HG03066 (cell line): ENCODE data around the gene POLE3.
"Not testable (repeated sequence)": the region's sequence is repeated elsewhere in the genome, so short reads cannot be mapped to it uniquely, and the experiment has no call there.

Source experiments
- ATAC-seq: cut with Tn5 transposase; IDR thresholded peaks from one replicate; pipeline ENCODE4 v1.9.1; 2021; ENCODE audit warnings: low read depth; ENCODE audit not compliant: unreplicated experiment

Gene POLE3

DNA sequence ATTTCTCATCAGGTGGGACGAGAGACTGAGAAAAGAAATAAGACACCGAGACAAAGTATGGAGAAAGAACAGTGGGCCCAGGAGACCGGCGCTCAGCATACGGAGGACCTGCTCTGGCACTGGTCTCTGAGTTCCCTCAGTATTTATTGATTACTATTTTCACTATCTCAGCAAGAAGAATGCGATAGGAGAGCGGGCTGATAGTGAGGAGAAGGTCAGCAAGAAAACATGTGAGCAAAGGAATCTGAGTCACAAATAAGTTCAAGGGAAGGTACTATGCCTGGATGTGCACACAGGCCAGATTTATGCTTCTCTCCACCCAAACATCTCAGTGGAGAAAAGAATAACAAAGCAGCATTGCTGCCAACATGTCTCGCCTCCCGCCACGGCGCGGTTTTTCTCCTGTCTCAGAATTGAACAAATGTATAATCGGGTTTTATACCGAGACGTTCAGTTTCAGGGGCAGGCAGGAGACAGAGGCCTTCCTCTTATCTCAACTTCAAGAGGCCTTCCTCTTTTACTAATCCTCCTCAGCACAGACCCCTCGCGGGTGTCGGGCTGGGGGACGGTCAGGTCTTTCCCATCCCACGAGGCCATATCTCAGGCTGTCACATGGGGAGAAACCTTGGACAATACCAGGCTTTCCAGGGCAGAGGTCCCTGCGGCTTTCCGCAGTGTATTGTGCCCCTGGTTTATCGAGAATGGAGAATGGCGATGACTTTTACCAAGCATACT lies 31.2 kb downstream of the POLE3 start:
- not testable (repeated sequence) for ATAC-seq

DNA sequence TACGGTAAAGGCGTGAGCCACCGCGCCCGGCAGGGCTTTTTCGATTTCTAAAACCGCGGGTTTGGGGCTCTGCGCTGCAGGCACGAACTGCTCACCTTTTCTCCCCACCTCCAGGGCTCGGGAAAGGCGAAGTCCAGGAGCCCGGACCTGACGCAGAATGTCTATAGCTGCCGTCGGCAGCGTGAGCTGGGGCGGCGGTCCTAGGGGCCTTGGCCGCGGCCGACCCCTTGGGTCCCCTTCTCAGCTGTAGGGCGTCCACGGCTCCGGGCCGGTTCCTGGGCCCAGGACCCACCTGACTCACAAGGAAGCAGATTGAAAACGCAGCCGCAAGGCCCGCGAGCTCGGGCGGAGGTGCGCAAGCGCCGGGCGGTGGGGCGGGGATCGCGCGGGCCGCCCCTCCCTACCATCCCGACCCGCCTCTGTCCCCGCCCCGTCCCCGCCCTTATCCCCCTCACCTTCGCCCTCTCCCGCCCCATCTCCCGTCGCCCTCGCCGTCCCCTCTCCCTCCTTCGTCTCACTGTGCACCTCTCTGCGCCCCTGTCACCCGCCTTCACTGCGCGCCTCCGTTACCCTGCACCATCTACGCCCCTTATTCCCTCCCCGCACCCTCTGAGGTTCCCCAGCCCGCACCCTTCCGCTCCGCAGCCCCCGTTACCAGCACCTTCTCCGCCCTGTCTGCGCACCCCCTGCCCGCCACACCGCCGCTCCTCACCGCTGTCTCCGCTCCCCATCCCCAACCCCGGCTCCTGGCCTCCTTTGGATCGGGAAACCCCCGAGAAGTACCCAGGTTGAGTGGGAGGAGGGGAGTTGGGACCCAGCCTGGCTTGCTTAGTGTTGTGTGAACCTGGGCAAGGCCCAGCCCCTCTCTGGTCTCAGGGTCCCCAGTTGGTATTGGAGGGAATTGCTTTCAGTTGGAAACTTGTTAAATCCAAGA lies 33.6 kb downstream of the POLE3 start, which contains the start of gene HDHD3:
TSS of gene HDHD3 (minus strand) at position 353 of the 934 bp plus-strand sequence. CDS start 2,632 bp downstream, outside the sequence.
- peak; percentile 75 for ATAC-seq

DNA sequence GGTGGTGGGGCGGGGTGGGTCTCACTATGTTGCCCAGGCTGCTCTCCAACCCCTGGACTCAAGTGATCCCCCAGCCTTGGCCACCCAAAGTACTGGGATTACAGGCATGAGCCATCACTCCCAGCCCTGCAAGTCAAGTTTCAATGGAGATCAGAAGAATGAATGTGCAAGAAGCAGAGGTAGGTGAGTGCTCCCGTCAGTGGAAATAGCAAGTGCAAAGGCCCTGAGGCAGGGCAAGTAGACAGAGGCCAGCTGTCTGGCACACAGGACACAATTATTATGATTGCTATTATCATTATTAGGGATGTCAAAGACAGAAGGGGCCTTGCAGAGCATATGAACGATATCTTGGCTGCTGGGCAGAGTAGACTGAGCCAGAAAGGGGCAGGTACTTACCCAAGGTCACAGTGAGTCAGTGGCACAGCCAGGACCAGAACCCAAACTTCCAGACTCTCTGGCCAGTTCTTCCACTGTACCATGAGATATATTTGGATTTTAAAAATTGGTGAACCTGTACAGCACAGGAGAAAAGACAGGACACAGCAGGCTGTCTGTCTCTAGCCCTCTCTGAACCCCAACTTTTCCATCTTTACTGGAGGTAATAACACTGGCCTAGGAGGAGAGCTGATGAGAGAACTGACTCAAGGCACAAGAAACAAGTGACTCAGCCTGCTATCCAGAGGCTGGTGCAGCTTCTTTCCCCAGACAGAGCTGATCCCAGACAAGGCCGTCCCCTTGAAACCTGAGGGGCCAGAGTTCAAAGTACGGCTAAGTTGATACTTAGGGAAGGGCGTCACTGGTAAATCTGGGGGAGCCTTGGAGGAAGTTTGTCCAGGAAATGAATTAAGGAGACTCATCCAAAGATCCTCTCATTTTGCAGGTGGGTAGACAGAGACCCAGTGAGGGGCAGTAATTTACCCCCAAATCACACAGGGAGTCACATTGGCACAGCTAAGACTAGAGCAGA lies 35.1 kb downstream of the POLE3 start:
- ATAC-seq: no peak

DNA sequence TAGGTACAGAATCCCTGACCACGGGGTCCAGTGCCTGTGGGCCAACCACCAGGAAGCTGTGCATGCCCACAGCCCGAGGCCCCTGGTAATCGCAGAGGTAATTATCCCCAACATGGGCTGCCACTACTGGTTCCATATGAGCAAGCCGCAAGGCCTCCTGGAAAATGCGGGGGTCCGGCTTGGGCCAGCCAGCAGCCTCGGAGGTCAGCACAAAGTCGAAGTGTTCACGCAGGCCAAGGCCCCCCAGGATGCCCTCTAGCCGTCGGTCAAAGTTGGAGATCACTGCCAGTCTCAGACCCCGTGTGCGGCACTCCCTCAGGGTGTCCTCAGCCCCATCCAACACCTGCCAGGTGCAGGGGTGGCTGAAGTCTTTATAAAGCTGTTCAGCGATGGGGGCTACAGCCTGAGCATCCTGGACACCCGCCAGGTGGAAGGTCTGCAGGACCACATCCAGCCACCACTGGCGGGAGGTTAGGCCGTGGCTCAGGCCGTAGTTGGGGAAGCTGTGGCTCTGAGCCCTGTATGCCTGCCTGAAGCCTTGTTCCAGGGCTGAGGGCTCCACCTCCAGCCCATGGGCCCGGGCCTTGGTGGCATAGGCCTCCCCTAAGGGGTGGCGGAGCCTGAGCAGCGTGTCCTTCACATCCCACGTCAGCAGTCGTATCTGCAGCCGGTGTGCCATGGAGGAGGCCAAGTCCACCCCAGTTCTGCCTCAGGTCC lies 36.6 kb downstream of the POLE3 start:
- ATAC-seq: no peak

DNA sequence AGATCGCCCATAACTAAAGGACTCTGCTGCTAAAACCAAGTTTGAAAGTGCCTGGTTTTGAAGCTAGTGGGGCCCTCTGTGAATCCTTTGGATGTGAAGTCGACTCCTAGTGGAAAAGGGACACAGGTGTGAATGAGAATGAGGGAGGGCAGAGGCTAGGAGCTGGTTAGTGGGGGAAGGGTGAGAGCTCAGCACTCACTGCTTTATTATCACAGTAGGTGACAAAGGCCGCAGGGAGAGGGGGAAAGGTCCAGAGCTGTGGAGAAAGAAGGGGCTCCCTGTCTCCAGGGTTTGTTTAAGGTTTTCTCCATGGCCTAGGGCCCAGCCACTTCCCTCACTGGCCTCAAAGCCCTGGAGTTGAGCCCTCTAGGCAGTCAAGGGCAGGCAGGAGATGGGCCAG lies 37.2 kb downstream of the POLE3 start:
- no peak for ATAC-seq

DNA sequence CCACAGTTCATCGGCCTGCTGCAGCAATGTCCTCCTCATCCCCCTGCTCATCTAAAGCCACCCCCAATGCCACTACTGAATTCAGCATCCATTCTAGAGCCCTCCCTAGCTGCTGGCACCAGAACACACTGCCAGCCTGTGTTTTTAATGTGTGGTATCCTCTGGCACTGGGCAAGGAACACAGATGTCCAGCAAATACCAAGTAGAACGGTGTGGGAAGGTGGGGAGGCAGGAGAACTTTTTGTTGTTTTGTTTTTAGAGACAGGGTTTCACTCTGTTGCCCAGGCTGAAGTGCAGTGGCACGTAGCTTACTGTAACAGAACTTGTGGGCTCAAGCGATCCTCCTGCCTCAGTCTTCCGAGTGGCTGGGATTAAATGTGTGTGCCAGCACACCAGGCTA lies 38.4 kb downstream of the POLE3 start:
- no peak for ATAC-seq

DNA sequence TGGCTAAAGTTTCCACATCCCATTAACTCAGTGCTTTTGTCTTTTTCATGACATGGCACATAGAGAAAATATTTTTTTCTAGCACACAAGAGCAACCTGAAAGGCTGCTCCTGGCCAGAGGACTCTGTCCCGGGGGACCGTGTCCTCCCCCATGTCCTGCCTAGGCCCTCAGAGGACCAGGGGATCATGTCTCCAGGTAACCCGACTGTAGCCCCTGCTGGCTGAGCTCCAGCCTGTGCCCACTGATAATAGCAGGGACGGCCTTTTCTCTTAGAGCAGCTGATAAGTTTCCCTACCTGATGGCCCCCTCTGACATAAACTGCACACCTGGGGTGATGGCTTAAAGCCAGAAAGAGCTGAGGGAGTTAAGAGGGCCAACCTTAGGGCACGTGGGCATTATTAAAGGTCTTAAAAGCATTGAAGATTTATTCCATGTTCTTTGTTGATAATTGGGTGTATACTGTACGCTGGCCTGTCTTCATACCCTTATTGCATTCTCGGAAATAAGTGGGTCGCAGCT lies 39.6 kb downstream of the POLE3 start:
- ATAC-seq: no peak

DNA sequence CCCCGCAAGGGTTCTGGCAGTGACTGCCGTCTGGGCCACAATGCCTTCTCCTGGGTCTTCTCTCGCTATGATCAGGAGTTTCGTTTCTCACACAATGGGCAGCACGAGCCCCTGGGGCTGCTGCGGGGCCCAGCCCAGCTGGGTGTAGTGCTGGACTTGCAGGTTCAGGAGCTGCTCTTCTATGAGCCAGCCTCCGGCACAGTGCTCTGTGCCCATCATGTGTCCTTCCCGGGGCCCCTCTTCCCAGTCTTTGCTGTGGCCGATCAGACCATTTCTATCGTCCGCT lies 40.7 kb downstream of the POLE3 start:
- ATAC-seq: no peak

DNA sequence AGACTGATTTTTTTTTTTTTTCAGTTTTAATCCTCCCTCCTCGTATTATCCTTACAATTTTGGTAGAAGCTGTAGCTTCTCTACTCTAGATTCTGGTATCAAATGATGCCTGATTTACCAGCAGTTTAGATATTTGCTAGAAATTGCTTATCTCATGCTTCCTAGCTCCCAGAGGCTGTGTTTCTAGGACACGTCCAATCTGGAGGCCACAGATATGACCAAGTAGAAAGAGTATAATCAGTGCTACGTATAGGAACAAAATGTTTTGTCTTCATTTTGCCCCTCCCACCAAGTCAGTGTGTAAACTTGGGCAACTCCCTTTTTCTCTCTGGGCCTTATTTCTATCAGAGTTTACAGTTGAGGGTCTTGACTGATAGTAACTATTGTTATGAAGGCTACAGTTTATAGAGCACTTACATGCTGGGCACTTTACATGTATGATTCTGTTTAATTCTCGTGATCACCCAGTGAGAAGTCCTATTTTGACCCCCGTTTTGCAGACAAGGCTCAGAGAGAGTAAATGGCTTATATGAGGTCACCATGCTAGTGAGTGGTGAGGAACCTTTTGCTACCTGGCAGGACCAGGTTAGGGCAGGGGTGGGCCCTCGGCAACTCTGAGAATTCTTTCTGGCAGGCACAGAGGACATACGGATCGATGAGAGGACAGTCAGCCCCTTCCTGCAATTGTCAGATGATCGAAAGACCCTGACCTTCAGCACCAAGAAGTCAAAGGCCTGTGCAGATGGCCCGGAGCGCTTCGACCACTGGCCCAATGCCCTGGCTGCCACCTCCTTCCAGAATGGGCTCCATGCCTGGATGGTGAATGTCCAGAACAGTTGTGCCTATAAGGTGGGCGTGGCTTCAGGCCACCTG lies 41.3 kb downstream of the POLE3 start:
- no peak for ATAC-seq

DNA sequence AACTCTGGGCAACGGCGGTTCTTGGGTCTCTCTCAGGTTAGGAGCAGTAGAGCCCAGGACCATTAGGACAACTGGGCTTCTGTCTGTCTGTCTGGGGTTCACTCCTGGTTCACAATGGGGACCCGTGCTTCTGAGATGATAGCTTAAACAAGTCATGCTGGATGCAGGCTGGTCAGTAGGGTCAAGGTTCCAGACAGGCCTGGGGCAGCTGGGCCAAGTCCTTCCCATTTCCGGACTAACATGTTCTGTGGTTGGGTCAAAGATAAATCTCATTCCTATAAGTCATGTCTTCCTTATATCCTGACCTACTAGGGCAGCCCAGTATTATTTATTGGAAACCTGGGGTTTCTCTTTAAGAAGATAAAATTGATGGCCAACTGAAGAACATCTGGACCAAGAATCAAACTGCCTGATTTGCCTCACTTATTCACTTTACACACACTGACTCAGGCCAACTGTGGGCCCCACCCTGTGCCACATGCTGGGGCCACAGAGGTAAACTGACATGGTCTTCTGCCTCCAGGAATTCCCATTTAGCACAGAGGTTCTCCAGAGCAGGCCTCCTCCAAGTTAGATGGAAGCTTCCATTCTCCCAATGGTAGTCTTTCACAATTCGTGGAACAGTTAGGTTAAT lies 42.0 kb downstream of the POLE3 start:
- ATAC-seq: no peak

DNA sequence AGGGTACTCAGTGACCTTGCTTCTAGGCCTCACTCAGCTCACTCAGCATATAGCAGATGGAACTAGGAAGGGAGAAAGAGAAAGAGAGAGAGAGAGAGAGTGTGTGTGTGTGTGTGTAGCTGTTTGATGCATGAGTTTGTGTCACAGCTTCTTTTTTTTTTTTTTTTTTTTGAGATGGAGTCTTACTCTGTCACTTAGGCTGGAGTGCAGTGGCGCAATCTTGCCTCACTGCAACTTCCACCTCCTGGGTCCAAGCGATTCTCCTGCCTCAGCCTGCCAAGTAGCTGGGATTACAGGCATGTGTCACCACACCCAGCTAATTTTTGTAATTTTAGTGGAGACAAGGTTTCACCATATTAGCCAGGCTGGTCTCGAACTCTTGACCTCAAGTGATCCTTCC lies 44.8 kb downstream of the POLE3 start:
- ATAC-seq: not testable (repeated sequence)

DNA sequence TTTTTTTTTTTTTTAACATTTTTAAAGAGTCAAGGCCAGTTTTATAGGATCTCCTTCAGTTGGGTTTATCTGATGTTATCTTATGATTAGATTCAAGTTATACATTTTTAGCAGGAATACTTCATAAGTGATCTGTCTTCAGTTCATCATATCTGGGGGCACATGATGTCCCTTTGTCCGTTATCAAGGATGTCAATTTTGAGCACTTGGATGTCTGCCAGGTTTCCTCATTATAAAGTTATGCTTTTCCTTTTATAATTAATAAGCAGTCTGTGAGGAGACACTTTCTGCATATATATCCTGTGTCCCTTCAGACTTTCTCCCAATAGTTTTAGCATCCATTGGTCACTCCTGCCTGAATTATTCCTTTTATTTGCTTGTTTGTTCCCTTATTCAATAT lies 45.5 kb downstream of the POLE3 start:
- ATAC-seq: no peak

DNA sequence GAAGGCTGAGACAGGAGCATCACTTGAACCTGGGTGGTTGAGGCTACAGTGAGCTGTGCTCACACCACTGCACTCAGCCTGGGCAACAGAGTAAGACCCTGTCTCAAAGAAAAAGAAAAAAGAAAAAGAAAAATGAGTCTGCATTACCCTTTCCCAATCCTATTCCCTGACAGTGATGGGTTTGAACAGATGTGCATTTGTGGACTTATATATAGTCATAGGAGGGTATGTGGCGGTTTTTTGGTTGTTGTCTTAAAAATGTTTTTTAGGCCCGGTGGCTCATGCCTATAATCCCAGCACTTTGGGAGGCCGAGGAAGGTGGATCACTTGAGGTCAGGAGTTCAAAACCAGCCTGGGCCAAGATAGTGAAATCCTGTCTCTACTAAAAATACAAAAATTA lies 47.1 kb downstream of the POLE3 start:
- ATAC-seq: no peak

DNA sequence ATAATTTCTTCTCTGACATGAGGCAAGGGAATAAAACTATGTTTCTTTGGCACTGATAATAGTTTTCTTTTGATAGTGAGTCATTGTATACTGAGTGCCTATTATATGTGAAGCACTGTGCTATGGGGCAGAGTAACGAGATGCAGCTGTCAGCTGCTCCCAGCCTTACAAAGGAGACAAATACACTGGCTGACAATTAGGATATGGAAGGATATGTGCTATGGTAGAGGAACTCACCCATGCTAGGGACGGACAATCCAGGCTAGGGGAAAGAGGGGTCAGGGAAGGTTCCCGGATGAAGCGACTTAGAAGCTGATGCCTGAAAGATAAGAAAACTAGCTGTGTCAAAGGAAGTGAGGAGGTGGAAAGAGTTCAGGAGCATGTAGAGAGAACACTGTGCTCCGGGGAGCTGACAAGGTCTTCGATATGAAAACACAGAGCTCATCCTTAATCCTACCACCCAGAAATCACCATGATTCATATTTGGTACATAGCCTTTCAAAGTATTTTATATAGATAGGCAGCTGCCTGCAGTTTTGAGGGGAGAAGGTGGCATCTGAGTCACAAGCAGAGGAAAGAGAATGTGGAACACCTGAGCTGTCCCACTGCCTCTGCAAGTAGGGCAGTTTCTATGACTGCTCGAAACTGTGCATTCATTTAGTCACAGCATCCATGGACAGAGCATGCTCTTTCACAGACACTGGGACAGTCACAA lies 49.0 kb downstream of the POLE3 start:
- ATAC-seq: no peak

DNA sequence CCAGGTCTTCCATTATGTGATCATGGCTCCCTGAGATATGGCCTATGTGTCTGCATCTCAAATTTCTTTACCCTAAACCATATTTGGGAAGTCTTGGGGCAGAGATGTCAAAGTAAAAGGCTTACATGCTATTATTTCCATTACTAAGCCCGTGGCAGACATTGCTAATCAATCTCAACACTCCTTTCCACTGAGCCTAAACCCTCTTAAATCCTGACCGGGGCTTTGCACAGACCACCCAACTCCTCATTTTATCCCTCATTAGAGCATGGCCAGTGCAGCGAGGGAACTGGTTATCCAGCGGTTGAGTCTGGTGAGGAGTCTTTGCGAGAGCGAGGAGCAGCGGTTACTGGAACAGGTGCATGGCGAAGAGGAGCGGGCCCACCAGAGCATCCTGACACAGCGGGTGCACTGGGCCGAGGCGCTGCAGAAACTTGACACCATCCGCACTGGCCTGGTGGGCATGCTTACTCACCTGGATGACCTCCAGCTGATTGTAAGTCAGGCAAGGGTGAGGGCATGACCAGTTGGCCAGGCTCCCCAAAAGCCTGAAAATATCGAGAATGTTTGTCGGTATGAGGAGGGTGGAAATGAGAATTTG lies 50.1 kb downstream of the POLE3 start:
- no peak for ATAC-seq

DNA sequence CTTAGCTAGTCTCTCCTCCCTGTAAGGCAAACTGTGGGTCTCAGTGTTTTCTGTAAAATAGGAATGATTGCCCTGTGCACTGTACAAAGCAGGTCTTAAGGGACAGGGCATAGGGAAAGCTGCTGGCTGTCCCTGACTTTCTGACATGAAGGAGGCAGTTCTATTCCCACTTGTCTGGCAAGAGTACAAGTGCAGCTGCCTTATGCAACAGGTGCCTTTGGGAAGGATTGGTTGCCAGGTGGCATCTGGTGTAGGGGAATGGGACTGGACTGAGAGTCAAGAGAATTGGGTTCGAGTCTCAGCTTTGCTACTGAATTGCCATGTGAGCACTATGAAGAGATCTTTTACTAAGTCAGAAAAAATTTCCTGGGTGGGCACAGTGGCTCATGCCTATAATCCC lies 51.1 kb downstream of the POLE3 start:
- ATAC-seq: no peak
